DND-41 (cell line): Measurements from ENCODE around the gene GTF2H2.
A peak's percentile ranks its signal among the peaks of the same experiment; 100 is the strongest.
"Not testable (repeated sequence)": the region's sequence is repeated elsewhere in the genome, so short reads cannot be mapped to it uniquely, and the experiment has no call there.

Source experiments
- ATAC-seq: fragments of 200-7000 bp; cut with Tn5 transposase; 3 replicates; pipeline ENCODE4 v1.9.1; 2021; ENCODE audit warnings: low read depth; ENCODE audit not compliant: insufficient read depth
- DNase-seq: peaks from one replicate; pipeline ENCODE4 v3.0.0-alpha.2; 2020
- H2AFZ ChIP-seq: 2 replicates; pipeline ENCODE4 v1.6.0; 2012; ENCODE audit warnings: low read depth, low read length
- H3K27ac ChIP-seq: 2 replicates; pipeline ENCODE4 v1.5.1; 2012; ENCODE audit warnings: low read length, inconsistent platforms
- H3K27me3 ChIP-seq: fragments of 200-600 bp; sonication (generic); 2 replicates; pipeline ENCODE4 v1.6.0; 2012; ENCODE audit warnings: low read length, mild to moderate bottlenecking, inconsistent platforms; ENCODE audit not compliant: insufficient read depth, poor library complexity
- H3K36me3 ChIP-seq: 2 replicates; pipeline ENCODE4 v1.5.1; 2012; ENCODE audit warnings: low read length, inconsistent platforms; ENCODE audit not compliant: insufficient read depth
- H3K4me1 ChIP-seq: 2 replicates; pipeline ENCODE4 v1.5.1; 2012; ENCODE audit warnings: mild to moderate bottlenecking, low read length; ENCODE audit not compliant: insufficient read depth
- H3K4me2 ChIP-seq: 2 replicates; pipeline ENCODE4 v1.6.0; 2012; ENCODE audit warnings: mild to moderate bottlenecking, moderate library complexity, low read length, inconsistent platforms; ENCODE audit not compliant: insufficient read depth
- H3K4me3 ChIP-seq, 2 experiments: fragments of 200-600 bp in 1 of 2; shearing (Covaris generic) in 1 of 2; 2 replicates each; pipeline ENCODE4 v1.5.1; 2012 to 2016; ENCODE audit warnings: inconsistent platforms in 2 of 2, low read length in 2 of 2, mild to moderate bottlenecking in 2 of 2, low read depth in 1 of 2, moderate library complexity in 1 of 2
- H3K79me2 ChIP-seq: 2 replicates; pipeline ENCODE4 v1.6.0; 2012; ENCODE audit warnings: low read length, inconsistent platforms; ENCODE audit not compliant: insufficient read depth
- H3K9ac ChIP-seq: 2 replicates; pipeline ENCODE4 v1.6.0; 2012; ENCODE audit warnings: low read depth, mild to moderate bottlenecking, inconsistent platforms, low read length, moderate library complexity
- H3K9me3 ChIP-seq: 2 replicates; pipeline ENCODE4 v1.5.1; 2012; ENCODE audit warnings: low read length, moderate library complexity, mild to moderate bottlenecking, inconsistent platforms; ENCODE audit not compliant: insufficient read depth, severe bottlenecking
- H4K20me1 ChIP-seq: 2 replicates; pipeline ENCODE4 v1.6.0; 2012; ENCODE audit warnings: low read length; ENCODE audit not compliant: insufficient read depth
- CTCF ChIP-seq: IDR thresholded peaks from 2 replicates; pipeline ENCODE4 v1.5.1; 2012; ENCODE audit warnings: borderline replicate concordance, low read length, moderate library complexity, mild to moderate bottlenecking; ENCODE audit not compliant: poor library complexity, severe bottlenecking; ENCODE audit errors: extremely low read depth
- EZH2 ChIP-seq: IDR thresholded peaks from 3 replicates; pipeline ENCODE4 v1.6.1; 2012; ENCODE audit warnings: borderline replicate concordance, low read depth, mild to moderate bottlenecking, moderate library complexity, low read length, inconsistent platforms; ENCODE audit not compliant: severe bottlenecking

GTF2H2 gene

DNA sequence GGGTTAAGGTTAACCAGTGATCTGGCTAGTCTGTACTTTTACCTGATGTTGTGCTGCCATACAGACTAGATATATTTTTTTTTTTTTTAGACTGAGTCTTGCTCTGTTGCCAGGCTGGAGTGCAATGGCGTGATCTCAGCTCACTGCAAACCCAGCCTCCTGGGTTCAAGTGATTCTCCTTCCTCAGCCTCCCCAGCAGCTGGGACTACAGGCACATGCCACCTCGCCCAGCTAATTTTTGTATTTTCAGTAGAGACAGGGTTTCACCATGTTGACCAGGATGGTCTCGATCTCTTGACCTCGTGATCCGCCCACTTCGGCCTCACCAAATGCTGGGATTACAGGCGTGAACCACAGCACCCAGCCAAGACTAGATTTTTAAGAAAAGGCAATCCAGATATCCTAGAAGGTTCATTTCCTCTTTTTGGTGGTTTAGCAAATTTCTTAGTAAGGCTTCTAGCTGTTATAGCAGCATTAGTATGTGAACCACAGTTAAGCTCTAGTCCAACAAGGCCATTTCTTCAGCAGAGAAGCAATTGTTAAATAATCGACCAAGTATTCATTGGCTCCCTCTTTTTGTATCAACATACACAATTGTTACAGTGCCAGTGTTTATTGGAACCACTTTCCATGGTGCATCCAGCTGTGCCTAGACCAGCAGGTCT lies 42.1 kb downstream of the GTF2H2 start, which contains the start of gene NAIP:
TSS of gene NAIP (minus strand) at position 51 of the 665 bp plus-strand sequence. CDS start 12,424 bp downstream, outside the sequence.
- H3K4me3 ChIP-seq, H3K4me2 ChIP-seq, H3K9me3 ChIP-seq, H4K20me1 ChIP-seq, H2AFZ ChIP-seq, H3K27ac ChIP-seq, DNase-seq, ATAC-seq, H3K4me1 ChIP-seq, H3K79me2 ChIP-seq, H3K9ac ChIP-seq, H3K27me3 ChIP-seq, H3K36me3 ChIP-seq: not testable (repeated sequence)

DNA sequence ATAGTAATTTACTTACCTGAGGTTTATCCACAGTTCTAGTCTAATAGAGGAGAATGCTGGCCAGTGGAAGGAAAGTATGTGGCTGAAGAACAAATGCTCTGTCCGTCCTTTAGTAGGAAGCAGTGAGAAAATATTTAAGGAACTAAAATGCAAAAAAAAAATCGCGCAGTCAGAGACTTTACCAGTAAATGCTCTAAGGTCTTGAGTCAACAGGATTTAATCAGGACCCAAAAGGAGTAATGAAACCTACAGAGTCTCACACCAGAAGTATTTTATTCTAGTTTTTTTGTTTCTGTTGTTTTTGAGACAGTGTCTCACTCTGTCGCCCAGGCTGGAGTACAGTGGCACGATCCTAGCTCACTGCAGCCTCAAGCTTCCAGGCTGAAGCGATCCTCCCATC lies 46.8 kb downstream of the GTF2H2 start:
- H3K9ac ChIP-seq, H3K27ac ChIP-seq, H3K4me2 ChIP-seq, H4K20me1 ChIP-seq, H3K36me3 ChIP-seq, DNase-seq, H3K4me3 ChIP-seq, ATAC-seq, H3K4me1 ChIP-seq, H3K79me2 ChIP-seq, H2AFZ ChIP-seq, H3K9me3 ChIP-seq, H3K27me3 ChIP-seq: not testable (repeated sequence)

DNA sequence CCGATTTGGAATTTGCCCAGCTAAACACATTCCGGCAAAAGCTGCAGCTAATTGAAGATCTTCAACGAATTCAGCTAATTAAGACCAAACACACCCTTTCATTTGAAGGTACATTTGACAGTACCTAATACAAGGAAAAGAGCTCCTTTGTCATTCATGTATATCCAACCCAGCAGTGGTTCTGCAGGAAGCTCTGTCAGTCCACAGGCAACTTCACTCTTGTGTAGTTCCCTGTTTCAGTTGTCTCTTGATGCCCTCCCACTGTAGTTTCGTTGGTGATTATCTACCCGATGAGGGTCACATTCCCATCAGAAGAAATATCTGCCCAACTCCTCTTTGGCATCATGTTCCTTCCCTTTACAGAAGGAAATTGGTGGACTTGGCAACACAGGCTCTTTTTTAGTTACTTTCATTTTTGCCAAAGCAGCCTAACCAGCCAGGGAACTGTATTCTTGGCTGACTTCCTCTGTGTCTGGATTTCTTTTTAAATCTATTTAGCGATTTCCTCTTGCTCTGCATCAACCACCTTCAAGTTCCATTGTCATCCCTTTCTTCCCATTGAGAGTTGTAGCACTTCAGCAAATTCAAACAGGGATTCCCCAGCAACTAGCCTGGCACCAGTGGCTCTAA lies 49.0 kb downstream of the GTF2H2 start:
- not testable (repeated sequence) for H3K4me1 ChIP-seq, H3K4me3 ChIP-seq, H3K9ac ChIP-seq, H3K79me2 ChIP-seq, H2AFZ ChIP-seq, H3K36me3 ChIP-seq, H3K4me2 ChIP-seq, H3K27ac ChIP-seq, H4K20me1 ChIP-seq, H3K27me3 ChIP-seq, H3K9me3 ChIP-seq, DNase-seq
- ATAC-seq, result peak; percentile 55; the same call in 2 of the 3 replicates

DNA sequence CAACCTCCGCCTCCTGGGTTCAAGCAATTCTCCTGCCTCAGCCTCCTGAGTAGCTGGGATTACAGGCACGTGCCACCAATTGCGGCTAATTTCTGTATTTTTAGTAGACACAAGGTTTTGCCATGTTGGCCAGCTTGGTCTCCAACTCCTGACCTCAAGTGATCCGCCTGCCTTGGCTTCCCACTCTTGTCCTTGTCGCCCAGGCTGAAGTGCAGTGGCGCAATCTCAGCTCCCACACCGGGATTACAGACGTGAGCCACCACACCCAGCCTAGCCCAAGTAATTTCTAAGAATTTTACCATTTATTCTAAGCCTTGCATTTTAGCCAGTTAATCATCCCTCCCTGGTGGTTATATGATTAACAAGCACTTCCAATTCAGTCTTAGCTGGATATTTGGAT lies 53.3 kb downstream of the GTF2H2 start:
- no peak for ATAC-seq
- no peaks in the 10 kb centered on the region for H4K20me1 ChIP-seq
- H3K79me2 ChIP-seq, result no peaks in the 10 kb centered on the region

More for the DNA sequence above, 53.3 kb downstream of the GTF2H2 start:
- TF ChIP-seq EZH2, result no peak
- TF ChIP-seq CTCF, result no peak
- H3K9ac ChIP-seq, result no peak overlapping the region
- no peaks in the 10 kb centered on the region for H3K9me3 ChIP-seq
- H3K36me3 ChIP-seq, result no peaks in the 10 kb centered on the region
- H3K27me3 ChIP-seq, result no peaks in the 10 kb centered on the region
- H2AFZ ChIP-seq, result no peak overlapping the region
- H3K4me3 ChIP-seq, result no peak overlapping the region
- no peak overlapping the region for H3K27ac ChIP-seq
- no peak overlapping the region for H3K4me2 ChIP-seq
- DNase-seq, result no peak
- H3K4me1 ChIP-seq, result no peaks in the 10 kb centered on the region
